UCSD-AML1 (cell line): ENCODE results near the gene ZNF638.

Source experiments
- DNase-seq: peaks from one replicate; lab custom pipeline; 2025; ENCODE audit not compliant: unreplicated experiment; lab: John Stamatoyannopoulos, UW

Gene ZNF638

DNA sequence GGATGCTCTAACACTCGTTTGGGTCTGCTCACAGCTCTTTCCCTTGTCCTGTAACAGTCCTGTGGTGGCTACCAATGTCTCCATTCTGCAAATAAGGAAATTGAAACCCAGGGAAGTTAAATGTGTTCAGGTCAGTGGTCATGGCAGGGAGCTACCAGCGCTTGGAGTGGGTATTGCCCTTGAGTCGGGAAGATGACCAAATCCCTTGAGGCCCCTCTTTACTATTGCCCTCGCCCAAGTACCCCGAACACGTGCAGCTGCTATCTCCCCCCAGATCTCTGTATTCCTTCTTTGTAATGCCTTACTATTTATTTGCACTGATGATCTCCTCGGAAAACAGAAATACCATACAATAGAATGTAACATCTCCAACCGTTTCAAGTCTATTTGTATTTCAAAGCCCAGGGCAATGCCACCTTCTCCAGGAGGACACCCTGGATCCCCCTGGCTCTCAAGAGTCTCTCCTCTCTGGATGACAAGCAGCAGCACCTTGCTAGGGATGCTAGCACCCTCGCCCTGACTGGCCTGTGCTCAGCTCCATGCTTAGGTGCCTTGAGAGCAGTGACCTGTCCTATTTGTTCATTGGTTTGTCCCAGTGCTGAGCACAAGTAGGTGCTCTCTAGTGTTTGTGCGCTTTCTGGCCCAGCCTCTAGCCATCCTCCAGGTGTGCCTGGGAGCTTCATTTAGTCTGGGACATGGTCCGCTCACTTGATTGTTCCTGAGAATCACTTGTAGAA lies 136.9 kb downstream of the ZNF638 start:
- DNase-seq = no peak

DNA sequence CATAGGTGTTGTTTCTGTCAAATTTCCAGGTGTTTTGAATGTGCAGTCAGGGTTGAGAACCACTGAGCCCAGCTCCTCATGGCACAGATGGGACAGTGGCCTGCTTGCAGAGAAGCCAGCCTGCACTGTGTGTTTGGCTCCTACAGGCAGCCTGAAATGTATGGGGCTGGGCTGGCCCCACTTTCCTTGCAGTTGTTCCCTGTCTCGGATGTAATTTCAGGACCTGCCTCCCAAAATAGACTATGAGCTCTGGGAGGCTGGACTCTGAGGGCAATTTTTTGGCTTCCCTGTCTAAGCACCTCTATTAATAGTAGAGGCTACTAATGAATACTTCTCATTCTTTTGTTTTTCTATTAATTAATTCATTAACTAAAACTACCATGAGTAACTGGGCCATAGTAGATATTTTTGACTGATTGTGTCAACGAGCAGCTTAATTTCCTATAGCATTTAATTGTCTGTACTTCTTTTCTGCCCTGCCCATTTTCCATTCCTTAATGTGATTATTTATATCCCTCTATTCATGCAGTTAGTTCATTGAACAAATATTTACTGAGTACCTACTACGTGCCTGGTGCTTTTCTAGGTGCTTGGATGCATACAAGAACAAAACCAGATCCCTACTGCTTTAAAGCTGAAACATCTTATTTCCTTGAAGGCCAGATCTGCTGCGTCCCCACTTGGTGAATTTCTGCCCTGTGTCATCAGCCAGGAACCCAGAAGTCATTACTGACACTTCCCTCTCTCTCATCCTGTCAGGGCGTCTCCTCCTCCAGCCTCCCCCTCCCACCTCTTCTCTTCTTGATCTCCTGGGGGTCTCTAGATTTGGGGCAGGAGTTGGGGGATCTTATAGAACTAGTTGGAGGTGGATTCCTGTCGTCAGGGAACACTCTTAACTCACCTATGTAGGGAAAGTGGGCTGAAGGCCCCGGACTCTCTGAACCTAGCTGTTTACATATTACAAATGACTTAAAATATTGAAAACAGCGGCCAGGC lies 138.1 kb downstream of the ZNF638 start:
- peak; percentile 42 for DNase-seq

DNA sequence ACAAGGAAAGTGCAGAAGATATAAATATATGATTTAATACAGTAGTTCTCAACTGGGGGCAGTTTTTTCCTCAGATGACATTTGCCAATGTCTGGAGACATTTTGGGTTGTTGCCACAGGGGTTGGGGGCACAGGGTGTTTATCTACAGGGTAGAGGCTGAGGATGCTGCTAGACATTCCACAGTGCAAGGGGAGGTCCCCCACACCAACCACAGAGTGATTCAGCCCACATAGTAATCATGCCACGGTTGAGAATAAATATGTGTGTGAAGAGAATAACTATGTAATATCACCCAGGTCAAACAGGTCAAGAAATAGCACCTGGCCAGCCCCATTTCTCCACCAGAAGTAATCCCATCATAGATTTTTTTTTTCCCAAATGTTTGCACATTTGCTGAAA lies 139.7 kb downstream of the ZNF638 start:
- no peak for DNase-seq

DNA sequence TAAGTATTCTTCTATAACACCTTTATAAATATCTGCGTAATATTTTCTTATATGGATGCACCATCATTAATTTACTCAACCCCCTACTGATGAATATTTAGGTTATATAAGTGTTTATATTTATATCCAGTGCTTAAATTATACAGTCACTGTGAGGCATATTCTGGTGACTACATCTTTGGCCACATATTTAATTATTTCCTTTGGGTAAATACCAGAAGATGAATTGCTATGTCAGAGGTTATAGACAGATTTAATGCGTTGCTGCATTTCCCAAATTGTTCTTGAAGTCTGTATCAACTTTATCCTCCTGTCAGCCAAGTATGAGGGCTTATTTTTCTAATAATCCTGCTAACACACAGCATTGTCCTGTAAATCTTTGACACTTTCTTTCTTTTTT lies 140.4 kb downstream of the ZNF638 start:
- DNase-seq = no peak

DNA sequence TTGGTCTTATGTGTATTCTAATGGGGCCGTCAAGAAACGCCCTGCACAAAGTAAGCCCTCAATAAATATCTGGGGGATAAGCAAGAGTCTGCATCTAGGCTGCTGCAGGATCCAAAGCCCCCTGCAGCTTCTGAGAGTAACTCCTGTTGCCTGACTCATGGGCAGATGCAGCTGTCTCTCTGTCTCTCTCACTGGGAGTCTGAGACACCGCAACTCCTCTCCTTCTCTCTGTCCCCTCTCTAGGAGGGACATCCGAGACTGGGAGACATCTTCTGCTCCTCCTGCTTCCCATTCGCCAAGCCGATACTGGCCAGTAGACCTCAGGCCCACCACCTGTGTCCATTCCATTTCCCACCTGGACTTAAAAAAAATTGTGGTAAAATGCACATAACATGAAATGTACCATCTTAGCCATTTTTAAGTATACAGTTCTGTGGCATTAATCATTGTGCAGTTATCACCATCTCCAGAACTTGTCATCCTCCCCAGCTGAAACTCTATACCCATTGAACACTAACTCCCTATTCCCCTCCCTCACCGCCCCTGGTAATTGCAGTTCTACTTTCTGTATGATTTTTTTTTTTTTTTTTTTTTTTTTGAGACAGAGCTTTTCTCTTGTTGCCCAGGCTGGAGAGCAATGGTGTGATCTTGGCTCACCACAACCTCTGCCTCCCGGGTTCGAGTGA lies 141.9 kb downstream of the ZNF638 start:
- DNase-seq = no peak

DNA sequence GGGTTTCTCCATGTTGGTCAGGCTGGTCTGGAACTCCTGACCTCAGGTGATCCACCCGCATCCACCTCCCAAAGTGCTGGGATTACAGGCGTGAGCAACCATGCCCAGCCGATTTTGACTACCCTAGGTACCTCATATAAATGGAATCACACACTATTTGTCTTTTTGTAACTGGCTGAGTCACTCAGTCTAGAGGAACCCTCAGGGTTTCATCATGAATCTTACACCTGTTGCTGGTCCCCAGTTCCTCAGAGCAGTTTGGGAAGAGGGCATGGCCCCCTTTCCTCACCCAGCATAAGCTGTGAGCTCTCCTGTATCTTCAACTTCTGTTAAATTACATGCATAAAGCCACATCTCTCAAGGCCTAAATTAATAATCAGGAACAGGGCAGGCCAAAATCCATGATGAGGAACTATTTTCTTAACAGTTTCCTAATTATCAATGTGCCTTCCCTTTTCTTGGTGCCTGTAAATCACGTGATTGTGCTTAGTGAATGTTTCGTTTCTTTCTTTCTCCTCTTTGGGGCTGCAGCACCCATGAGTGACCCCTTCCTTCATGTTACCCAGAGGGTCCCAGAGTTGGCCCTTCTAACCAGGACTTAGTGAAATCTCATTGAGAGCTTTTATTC lies 142.6 kb downstream of the ZNF638 start:
- no peak for DNase-seq

DNA sequence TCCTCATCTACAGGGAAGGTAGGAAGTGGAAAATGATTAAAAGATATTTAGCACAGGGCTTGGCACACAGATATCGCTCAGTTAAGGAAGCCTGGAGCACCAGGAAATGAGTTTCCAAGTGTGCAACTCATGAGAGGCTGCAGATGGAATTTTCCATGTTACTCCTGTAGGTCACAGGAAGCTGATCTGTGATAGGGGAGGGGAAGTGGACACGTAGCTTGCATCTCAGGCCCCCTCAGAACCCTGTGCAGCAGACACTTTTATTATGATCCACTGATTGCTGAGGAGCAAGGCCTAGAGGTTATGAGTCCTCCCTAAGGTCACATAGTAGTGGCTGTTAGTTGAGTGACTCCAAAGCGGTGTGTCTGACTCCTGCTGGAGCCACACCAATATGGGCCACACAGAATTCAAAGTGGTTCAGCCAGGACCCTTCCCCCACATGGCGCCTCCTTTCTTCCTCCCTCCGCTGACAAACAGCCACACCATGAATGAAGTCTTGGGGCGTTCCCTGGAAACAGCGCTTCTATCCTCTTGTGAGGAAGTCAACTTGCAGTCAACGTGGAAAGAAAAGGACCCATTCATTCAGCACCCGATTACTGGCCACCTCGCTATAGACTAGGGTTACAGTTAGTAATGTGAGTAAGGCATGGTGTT lies 143.3 kb downstream of the ZNF638 start:
- DNase-seq = no peak

DNA sequence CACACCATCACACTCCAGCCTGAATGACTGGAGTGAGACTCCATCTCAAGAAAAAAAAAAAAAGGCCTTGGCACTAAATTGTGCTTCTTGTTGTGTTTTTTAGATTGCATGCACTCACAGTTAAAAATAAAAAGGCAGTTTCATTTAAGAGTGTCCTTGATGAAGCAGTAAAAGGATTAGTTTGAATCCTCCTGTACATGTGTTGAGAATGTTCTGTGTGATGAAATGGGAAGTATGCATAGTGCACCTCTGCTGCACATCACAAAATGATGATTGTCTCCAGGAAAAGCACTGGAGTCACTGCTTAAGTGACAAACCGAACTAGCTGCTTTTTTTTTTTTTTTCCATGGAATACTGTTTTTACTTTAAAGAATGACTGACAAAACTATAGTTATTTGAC lies 144.9 kb downstream of the ZNF638 start:
- no peak for DNase-seq

DNA sequence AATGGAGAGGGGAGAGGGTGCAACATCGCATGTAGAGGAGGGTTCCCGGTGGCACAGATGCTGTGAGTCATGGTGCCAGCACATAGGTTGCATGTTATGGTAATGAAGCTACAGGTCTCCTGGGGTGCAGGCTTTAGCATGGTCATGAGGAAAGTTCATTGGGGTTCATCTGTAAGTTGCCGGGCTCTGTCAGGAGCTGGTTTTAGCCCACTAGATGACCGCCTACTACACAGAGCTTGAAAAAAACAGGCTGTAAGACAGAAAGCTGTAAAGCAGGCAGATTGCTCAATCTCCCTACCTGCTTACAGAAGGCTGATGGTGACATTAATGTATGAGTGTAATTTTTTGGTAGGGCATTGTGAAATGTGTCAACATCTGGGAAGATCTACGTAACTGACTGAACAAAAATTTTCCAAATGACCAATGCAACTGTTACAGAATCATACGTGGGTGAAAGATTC lies 145.7 kb downstream of the ZNF638 start:
- no peak for DNase-seq

DNA sequence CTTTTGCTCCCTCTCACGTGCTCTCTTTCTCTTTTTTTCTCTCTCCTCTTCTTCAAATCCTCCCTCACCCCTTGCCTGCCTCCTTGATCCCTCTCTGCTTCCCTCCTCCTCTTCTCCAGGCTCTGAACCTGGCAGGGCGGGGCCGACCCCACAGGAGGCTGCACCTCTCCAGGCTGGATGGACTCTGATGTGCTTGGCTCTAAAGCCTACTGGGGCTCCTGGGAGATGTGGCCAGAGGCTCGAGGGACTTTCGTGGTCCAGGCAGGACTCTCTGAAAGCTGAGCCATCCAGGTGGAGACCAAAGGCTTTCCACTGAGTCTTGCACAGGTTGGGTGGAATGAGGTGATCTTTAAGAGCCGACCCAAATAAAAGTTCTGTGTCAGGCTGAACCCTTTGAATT lies 147.2 kb downstream of the ZNF638 start:
- DNase-seq = no peak

DNA sequence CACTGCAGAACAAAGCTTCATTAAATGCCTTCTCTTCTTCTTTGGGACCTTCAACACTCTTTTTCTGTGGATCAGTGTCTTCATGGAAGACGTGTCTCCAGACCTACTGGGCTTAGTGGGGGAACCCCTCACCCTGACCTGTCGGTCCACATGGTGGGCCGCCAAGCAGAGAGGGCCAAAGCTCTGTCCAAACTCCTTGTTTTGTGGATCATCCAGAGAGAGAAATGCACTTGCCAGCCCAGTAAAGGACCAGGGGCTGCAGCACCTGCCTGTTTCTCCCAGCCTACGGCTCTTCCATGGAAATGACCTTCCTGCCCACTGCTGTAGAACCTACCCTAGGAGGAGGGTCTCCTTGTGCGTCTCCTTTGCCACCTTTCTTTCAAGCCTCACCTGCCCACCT lies 147.7 kb downstream of the ZNF638 start:
- DNase-seq = no peak

DNA sequence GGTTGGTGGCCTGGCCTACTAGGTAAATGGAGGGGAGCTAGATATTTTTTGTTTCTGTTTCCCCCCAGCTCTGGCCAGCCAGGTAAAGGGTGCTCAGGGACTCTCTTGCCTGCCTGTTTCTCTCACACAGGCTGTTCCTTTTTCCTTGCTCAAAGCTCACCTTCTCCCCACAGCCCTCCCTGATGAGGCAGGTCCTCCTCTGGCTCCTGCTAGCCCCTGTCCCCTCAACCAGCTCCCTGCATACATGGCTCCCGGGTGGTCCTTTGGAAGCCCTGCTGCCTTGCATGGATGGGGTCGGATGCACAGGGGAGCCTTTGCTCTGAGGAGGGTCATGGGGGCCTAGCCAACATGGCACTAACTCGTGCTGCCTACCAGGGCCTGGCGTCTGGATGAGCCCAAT lies 149.5 kb downstream of the ZNF638 start:
- DNase-seq = no peak

DNA sequence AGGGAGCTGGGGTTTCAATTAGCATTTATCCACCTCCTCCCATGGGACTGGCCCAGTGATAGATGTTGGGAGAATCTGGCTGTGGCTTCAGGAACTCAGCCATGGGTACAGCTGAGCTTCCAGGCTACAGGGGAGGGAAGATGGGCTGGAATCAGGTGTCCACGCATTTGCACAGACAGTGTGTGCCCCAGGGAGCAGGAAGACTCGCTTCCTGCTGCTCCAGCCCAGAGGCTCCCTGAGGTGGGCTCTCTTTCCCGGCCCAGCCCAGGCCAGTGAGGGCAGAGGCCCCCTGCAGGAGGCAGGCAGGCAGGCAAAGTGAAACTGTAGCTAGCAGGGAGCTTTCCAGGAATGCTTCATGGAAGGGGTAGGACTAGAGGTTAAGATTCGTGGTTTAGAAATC lies 150.5 kb downstream of the ZNF638 start:
- no peak for DNase-seq

DNA sequence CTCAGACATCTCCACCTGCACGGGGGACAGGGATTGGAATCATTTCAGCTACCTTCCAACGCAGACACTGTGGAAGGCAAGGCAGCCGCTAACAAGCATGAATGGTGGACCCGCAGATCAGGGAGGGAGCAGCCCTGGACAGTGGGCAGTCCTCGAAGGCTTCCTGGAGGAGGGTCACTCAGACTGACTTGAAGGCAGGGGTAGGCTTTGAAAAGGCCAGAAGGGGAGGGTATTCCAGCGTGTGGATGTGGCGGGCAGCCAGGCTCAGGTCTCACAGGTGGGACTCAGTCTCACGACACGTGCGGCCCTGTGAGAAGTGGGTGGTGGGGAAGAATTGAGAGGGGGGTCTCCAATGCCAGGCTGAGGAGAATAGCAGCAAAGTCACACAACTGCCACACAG lies 151.7 kb downstream of the ZNF638 start:
- DNase-seq = no peak

DNA sequence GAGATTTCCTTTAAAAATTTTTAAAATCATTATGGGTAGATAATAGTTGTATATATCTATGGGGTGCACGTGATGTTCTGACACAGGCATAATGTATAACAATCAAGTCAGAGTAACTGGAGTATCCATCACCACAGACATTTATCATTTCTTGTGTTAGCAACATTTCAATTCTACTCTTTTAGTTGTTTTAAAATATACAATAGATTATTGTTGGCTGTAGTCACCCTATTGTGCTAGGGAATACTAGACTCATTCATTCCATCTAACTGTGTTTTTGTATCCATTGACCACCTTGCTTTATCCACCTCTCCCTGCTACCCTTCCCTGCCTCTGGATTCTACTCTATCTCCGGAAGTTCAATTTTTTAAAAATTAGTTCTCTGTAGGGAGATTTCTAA lies 152.8 kb downstream of the ZNF638 start:
- DNase-seq = no peak
